A549 treated with CORT108297 at 1 μM for 4 hours (cell line): Measurements from ENCODE around the gene LOXHD1. TPM values are rescaled to one million over a fixed set of nuclear protein-coding genes. Genes with fewer than 3 reads are reported as not detected.

Source experiments
- total RNA-seq: library from RNA; stranded (reverse); fragments of 200-300 nt; extraction: Qiagen RNA extraction; gene quantifications from 5 replicates; pipeline ENCODE4 v1.2.3, GENCODE V29; 2022

LOXHD1 gene, protein sequence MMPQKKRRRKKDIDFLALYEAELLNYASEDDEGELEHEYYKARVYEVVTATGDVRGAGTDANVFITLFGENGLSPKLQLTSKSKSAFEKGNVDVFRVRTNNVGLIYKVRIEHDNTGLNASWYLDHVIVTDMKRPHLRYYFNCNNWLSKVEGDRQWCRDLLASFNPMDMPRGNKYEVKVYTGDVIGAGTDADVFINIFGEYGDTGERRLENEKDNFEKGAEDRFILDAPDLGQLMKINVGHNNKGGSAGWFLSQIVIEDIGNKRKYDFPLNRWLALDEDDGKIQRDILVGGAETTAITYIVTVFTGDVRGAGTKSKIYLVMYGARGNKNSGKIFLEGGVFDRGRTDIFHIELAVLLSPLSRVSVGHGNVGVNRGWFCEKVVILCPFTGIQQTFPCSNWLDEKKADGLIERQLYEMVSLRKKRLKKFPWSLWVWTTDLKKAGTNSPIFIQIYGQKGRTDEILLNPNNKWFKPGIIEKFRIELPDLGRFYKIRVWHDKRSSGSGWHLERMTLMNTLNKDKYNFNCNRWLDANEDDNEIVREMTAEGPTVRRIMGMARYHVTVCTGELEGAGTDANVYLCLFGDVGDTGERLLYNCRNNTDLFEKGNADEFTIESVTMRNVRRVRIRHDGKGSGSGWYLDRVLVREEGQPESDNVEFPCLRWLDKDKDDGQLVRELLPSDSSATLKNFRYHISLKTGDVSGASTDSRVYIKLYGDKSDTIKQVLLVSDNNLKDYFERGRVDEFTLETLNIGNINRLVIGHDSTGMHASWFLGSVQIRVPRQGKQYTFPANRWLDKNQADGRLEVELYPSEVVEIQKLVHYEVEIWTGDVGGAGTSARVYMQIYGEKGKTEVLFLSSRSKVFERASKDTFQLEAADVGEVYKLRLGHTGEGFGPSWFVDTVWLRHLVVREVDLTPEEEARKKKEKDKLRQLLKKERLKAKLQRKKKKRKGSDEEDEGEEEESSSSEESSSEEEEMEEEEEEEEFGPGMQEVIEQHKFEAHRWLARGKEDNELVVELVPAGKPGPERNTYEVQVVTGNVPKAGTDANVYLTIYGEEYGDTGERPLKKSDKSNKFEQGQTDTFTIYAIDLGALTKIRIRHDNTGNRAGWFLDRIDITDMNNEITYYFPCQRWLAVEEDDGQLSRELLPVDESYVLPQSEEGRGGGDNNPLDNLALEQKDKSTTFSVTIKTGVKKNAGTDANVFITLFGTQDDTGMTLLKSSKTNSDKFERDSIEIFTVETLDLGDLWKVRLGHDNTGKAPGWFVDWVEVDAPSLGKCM (N-terminal part only)
- total RNA-seq, result not detected in 5 replicates

GRCh38 chr18:46657115-46657955, at the start of gene LOXHD1:
TSS of gene LOXHD1 (minus strand) at chr18:46657220. CDS start at chr18:46657033, 187 bp downstream.

Other genes starting within 250 kb of the LOXHD1 start
- 0.03 to 0.05 TPM in 2 of 5 replicates, not detected in the others for gene ST8SIA5, start 99.8 kb upstream of the LOXHD1 start, total RNA-seq